Measurements from ENCODE around the gene BCL7B.
A peak's percentile ranks its signal among the peaks of the same experiment; 100 is the strongest.
"Not testable (repeated sequence)": the region's sequence is repeated elsewhere in the genome, so short reads cannot be mapped to it uniquely, and the experiment has no call there.

The BCL7B gene

DNA sequence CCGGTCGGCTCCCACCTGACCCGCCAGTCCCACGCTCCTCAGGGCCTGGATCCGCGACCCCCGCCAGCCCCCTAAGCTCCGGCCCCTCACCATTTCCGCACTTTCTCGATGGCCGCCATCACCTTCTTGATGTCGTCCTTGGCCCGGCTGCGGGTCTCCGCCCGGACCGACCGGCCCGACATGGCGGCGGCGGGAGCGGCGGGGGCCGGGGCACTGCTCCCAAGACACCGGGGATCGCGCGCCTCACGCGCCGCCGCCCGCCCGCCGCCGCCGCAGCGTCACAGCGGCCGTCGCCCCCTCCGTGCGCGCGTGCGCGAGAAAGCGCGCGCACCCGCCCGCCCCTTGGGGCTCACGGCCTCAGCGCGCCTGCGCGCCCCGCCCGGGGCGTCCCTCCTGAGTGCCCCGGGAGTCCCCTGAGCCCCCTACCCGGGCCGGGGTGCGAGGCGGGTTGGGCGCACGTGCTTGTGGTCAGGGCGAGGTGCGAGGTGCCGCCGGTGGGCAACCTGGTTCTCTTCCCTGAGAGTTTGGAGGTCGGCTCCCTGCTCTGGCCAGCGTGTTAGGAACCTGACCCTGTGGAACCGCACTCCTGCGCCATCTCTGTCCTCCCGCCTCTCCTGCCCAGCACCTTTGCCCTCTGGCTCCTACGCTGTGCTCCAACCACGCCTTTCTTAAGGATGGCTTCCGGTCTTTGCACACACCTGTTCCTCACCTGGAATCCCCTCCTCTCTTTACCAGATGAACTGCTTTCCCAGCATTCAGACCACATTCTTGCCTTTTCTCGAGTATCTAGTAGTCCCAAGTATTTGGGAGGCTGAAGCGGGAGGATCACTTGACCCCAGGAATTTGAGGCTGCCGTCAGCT is at the start of gene BCL7B:
Gene BCL7B, minus strand, starts transcription at position 294 of the 861 bp plus-strand sequence. Its CDS starts 112 bp downstream, at position 182.
- DNase-seq (ENCODE audit: low read depth, low spot score) = peak; percentile 58

DNA sequence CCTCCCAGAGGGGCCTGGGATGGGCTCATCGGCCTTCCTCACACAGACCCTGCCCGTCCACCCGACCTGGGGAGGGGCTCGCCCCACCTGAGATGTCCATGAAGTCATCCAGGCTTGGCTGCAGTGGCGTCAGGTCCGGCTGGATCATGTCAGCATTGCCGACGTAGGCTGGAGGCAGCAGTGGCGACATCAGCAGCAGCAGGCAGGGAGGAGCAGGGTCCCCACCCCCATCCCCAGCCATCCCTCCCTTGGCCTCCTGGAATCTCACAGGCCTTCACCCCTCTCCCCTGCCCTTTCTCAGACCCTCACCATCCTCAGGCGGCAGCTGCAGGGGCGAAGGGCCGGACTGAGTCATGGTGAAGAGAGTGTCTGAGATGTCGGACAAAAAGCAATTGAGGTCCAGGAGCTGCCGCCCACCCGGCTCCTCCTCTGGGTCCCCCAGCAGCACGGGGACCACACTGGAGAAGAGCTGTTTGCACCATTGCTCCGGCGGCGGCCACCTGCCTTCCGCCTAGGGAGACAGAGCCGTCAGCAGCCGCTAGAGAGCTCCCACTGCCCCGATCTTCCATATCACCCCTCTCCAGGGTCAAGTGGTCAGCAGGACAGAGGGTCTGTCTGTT is 48.2 kb upstream of the BCL7B start:
- no peak for DNase-seq (ENCODE audit: low read depth, low spot score)

DNA sequence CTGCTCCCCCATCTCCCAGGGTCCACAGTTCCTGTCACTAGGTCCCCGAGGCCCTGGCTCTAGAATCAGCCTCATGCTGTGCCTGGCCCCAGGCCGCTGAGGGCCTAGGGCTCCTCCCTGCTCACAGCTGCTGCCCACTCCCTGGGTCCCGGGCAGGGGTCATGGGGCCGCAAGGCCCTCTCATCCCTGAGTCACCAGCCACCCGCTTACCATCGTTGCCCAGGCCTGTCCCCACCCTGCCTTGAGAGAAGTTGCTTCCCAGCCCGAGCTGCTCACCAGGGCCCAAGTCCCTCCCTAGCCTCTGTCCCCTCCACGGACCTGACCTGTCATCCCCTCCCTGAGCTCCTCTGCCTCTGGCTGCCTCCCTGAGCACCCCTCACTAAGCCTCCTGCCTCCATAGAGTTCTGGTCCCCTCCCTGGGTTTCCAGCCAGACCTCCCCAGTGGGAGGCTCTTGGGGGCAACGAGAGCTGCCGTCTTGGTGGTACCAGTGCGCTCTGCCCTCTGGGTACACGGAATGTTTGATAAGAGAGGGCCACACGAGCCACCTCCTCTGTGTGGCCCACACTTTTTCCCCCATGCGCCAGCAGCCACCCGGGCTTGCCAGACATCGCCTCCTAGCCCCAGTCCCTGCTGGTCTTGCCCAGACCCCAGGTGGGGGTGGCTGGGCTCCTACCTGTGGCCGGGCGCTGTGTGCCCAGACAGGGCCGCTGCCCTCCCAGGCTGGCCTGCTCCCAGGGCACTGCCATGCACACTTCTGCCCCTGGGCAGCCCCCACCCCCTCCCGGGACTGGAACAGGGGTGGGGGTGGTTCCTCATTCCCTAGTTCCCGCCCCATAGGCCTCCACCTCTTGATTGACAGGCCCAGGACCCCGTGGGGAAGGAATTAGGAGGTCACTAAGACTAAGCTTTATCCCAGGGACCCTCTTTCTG is 45.5 kb upstream of the BCL7B start:
- no peak for DNase-seq (ENCODE audit: low read depth, low spot score)

DNA sequence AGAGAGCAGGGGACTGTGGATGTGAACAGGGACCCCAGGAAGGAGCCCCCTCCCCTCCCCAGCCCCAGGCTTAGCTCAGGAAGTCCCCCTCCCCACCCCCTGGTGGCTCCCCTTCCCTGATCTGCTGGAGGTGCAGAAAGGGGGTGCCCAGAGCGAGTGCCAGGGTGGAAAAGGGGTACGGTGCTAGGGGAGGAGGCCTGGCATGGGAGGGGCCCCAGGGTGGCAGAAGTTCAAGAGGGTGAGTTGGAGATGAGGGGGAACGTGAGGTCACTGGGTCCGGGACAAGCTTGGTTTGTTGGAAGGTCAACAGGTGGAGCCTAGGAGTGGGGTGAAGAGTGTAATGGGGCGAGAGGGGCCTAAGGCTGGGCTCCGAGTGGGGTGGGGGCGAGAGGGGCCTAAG is 42.4 kb upstream of the BCL7B start:
- no peak for DNase-seq (ENCODE audit: low read depth, low spot score)

DNA sequence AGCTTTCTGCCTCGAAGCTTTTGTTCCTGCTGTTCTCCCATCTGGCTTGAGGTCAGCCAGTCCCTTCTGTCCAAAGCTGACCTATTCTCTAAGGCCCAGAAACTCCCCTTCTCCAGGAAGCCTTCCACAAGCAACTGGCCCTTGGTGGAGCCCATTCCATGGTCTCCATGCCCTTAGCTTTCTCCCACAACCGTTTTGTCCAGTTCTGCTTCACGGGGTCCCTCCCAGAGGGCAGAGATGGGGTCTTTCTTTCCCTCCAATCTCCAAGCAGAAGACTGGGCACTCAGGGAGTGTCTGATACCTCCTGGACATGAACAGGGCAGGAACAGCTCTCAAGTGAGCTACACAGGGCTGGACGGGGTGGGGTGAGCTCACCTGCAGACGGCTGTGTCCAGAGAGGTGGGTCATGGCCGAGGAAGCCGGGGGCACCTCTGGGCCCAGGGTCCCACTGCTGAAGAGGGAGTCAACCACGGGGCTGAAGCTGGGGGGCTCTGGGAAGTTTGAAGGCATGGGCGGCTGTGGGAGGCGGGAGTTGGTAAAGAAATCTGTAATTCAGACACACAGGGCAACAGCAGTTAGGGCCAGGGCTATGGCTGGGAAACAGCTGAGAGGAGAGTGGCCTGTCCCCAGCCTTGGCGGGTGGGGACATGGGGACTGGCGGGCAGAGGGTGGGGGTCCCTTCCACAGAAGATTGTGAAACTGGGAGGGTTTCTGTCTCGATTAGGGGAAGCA is 41.8 kb upstream of the BCL7B start:
- no peak for DNase-seq (ENCODE audit: low read depth, low spot score)

DNA sequence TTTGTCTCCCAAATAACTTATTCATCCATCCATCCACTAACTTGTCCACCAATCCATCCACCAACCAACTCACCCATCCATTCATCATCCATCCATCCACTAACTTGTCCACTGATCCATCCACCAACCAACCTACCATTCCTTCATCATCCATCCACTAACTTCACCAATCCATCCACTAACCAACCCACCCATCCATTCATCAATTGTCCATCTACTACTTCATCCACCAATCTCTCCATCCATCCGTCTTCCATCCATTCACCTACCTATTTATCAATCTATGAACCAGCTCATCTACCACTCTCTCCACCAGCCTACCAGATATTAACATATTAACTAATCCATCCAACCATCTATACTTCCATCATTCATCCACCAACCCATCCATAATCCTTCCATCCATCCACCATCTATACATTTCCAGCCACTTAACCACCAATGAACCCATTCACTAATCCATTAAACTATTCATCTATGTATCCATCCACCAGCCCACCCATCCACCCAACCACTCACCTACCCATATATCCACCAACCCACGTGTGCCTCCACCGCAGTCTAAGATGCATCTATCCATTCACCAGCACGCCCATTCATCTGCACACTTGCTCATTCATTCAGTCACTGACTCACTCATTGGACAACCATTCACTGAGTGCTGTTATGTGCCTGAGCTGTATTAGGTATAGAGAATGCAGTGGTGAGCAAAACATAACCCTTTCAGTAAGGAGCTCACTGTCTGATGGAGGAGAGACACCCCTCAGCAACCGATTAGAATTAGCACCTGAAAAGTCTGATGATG is 40.7 kb upstream of the BCL7B start:
- DNase-seq (ENCODE audit: low read depth, low spot score) = no peak

DNA sequence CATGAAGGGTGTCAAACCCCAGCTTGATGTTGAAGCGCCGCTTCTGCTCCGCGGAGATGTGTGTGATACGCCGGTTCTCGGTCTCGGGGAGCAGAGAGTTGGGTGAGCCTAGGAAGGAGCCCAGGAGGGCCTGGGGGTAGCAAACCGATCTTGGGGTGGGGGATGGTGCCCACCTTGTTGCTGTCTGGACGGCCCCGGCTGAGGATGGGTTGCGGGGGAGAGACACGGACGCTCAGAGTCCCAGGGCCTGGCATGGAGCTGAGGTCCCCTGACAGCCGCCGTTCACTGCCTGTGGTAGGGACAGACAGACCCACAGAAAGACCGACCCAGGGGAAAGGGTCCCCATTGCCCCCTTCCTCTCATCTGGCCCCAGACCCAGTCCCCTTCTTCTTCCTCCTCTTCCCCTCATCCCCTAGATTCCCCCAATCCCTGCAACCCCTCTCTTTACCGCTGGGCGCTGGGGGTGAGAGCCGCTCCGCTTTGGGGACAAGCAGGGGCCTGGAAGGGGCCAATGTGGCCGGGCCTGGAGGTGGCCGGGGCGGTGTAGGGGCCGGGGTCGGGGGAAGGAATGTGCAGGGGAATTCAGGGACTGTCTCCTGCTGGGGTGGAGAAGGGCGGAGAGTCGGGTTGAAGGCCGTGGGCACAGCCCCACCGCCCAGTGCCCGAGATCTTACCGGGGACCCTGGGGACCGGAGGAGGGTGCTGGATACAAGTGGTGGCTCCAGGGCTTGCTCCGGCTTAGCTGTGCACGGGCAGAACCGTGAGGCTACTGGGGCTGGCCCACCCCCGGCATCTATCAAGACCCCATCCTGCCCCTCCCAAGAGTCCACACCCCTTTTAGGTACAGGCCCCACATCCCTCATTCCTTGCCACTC is 38.9 kb upstream of the BCL7B start:
- DNase-seq (ENCODE audit: low read depth, low spot score) = no peak

DNA sequence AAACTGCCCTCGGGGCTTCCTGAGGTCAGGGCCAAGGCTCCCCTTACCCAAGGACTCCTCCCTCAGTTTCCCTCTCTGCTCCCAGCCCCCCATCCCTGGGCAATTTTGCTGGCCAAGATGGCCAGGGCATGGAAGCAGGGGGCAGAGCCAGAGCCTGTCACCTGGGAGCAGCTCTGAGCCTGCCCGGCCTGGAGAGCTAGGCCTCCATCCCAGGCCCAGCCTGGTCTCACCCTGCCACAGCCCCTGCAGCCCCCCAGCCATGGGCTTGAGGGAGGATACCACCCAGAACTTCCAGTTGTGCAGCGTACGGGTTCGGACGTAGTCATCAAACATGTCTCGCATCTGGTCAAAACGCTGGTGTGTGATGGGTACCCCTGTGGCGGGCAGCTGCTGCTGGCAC is 37.9 kb upstream of the BCL7B start:
- DNase-seq (ENCODE audit: low read depth, low spot score) = no peak

DNA sequence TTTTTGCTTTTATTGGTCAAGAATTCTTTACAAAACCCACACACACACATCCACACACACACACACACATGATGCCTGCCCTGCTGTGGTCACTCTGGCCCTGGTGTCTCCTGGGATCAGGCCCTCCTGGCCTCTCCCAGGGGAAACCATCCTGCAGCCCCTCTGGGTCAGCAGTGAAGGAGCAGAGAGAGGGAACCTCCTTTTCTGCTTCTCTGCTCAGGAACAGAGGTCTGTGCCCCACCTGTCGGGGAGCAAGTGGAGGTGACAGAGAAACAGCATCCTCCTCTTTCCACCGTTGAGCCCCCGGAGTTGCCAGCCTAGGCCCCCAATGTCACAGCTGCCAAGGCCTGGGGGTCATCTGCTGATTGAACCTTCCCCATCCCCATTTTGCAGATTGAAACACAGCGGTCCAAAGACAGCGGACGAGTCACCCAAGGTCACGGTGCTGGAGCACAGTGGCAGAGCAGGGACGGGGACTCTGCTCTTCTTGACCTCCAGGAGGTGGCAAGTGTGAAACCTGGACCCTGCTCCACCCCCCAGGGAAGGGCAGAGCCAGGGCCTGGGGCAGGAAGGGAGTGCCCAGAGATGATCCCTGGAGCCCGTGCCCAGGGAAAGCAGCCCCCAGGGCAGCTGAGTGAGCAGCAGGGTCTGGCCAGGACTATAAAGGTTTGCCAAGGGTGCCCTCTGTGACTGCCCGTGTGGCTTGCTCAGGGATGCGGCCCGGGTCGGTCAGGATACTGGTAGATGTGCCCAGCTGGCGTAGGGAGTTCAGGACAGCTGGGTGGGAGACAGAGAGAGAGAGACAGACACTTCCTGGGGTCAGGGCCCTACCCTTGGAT is 35.9 kb upstream of the BCL7B start:
- DNase-seq (ENCODE audit: low read depth, low spot score) = no peak

DNA sequence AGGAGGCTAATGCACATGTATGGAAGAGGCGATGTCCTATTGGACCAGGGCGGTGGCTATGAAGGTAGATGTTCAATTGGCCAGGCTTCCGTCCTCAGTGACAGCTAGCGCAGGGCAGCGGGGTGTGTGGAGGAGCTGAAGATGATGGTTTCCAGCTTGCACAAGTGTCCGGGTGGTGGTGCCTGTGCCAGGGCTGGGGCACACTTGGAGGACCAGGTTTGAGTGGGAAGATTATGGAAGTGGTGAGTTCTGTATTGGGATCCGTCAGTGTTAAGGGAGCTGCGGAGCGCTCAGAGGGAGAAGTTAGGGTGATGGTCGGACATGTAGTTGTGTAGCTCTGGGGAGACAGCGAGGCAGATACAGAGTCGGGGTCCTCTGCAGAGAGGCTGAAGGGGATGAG is 29.4 kb upstream of the BCL7B start:
- no peak for DNase-seq (ENCODE audit: low read depth, low spot score)

DNA sequence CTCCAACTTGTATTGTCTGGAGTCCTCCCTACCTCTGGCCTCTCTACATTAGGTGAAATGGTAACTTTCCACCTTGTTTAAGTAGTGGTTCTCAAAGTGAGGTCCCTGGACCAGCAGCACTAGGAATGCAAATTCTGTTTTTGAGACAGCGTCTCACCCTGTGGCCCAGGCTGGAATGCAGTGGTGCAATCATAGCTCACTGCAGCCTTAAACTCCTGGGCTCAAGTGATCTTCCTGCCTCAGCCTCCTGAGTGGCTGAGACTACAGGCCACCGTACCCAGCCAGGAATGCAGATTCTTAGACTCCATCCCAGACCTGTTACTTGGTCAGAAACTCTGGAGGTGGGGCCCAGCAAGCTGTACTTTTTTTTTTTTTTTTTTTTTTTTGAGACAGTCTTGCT is 27.7 kb upstream of the BCL7B start:
- no peak for DNase-seq (ENCODE audit: low read depth, low spot score)

DNA sequence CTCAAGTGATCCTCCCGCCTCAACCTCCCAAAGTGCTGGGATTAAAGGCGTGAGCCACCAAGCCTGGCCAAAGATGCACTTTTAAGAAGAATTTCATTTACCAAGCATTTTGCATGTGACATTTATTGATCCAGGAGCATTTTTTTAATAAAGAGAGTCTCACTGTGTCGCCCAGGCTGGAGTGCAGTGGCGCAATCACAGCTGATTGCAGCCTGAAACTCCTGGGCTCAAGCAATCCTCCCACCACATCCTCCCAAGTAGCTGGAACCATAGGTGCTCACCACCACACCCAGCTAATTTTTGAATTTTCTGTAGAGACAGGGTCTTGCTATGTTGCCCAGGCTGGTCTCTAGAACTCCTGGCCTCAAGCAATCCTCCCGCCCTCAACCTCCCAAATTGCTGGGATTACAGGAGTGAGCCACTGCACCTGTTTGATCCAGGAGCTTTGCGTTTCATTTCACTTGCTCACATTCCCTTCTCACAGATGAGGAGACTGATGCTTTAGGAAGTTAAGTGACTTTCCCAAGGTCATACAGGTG is 25.2 kb upstream of the BCL7B start:
- DNase-seq (ENCODE audit: low read depth, low spot score) = no peak

DNA sequence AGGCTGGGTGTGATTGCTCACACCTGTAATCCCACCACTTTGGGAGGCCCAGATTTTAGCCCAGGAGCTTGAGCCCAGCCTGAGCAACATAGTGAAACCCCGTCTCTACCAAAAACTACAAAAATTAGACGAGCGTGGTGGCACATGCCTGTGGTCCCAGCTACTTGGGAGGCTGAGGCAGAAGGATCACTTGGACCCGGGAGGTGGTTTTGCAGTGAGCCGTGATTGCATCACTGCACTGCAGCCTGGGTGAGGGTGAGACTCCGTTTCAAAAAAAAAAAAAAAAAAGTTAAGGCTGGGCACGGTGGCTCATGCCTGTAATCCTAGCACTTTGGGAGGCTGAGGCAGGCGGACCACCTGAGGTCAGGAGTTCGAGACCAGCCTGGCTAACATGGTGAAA is 23.5 kb upstream of the BCL7B start:
- DNase-seq (ENCODE audit: low read depth, low spot score) = not testable (repeated sequence)

DNA sequence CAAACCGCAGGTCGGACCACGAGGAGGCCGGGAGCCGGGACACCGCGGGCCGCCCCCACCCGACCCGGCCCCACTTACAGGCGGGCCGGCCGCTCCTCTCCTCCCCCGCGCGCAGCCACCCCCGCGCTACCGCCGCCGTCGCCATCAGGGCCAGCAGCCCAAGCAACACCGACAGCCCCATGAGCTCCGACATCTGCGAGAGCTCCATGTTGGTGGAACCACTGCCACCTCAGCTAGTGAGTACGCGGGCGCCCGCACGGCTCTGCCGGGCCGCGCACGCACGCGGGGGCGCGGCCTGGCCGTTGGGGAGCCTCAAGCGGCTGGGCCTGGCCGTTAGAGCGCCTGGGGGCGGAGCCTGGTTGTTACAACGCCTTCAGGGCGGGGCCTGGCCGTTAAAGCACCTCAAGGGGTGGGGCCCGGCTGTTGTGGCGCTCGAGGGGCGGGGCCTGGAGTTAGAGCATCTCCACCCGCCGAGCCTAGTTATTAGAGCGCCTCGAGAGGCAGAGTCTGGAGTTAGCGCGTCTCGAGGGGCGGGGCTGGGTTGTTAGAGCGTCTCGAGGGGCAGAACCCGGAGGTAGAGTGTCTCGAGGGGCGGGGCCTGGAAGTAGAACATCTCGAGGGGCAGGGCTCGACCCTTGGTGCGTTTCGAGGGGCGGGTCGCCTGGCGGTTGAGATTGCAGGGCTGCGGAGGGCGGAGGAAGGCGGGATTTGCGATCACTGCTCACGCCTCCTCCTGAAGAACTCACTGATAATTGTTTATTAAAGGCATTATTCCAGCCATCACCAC is 21.0 kb upstream of the BCL7B start, which contains the start of gene TBL2:
Gene TBL2, minus strand, starts transcription at position 238 of the 787 bp plus-strand sequence. Its CDS starts 30 bp downstream, at position 208.
- peak; percentile 96 for DNase-seq (ENCODE audit: low read depth, low spot score)

DNA sequence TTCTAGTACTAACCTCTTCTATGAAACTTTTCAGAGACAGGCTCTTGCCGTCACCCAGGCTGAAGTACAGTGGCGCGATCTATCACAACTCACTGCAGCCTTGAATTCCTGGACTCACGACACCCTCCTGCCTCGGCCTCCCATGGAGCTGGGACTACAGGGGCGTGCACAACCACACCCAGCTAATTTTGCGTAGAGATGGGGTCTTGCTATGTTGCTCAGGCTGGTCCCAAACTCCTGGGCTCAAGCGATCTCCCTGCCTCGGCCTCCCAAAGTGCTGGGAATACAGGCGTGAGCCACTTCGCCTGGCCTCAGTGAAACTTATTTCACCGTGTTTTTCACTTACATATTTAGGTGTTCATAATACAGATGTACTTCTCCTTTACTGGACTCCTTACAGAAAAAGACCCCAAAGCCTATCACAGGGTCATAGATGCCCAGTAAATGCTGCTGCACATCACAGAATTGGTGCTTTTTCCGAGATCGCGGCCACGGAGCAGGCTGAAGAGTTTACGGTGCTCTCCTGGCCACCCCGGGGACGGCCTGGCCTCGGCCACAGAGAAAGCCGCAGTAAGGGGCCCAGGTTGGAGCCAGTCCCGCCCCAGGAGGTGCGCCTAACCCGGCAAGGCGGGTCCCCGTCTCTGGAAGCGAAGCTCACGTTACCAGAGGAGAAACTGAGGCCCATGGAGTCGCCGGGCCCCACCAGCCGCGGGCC is 20.3 kb upstream of the BCL7B start:
- no peak for DNase-seq (ENCODE audit: low read depth, low spot score)

DNA sequence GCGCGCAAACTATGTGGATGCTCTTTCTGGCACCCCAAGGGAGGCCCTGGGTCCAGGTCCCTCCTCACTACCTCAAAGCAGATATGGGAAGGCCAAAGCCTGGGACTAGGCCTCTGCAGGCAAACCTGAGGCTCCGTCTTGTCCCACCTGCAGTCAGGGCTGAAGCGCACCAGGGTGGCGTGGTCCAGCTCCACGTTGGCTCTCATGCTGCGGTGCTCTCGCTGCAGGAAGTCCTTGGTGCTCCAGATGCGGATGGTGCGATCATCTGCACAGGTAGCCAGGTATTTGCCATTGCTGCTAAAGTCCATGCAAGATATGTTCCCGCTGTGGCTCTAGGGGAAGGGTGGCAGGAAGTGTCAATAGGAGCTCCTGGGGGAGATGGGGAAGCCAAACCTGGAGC is 16.3 kb upstream of the BCL7B start:
- no peak for DNase-seq (ENCODE audit: low read depth, low spot score)

DNA sequence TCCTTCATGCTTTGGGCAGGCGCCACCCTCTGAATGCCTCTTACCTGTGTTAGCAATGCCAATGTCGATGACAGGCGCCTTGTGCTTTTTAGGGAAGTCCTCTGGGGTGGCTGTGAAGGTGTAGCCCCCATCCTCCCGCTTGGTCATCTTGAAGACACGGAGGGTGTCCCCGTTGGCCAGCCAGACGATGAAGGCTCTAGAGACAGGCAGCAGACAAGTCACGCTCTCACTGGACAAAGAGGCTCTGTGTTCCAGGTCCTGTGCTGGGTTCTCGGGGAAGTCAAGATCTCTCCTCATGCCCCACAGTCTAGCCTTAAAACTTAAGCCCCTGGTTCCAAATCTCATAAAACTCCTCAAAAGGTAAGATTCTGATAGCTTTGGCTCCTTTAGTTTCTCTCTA is 15.8 kb upstream of the BCL7B start:
- no peak for DNase-seq (ENCODE audit: low read depth, low spot score)
